GM18861 (cell line): Measurements from ENCODE around the gene CD320.
"Not testable (repeated sequence)": the region's sequence is repeated elsewhere in the genome, so short reads cannot be mapped to it uniquely, and the experiment has no call there.

Experiments
- ATAC-seq: cut with Tn5 transposase; IDR thresholded peaks from one replicate; pipeline ENCODE4 v1.9.1; 2021; ENCODE audit not compliant: unreplicated experiment

Gene CD320

GRCh38 chr19:8307965-8308866, at the start of gene CD320:
TSS of gene CD320 (minus strand) at chr19:8308358. CDS start at chr19:8308290, 68 bp downstream.
- ATAC-seq = peak; percentile 72

- no peak for ATAC-seq
These were observed 48.9 kb upstream of the CD320 start for GRCh38 chr19:8357007-8357521.

DNA sequence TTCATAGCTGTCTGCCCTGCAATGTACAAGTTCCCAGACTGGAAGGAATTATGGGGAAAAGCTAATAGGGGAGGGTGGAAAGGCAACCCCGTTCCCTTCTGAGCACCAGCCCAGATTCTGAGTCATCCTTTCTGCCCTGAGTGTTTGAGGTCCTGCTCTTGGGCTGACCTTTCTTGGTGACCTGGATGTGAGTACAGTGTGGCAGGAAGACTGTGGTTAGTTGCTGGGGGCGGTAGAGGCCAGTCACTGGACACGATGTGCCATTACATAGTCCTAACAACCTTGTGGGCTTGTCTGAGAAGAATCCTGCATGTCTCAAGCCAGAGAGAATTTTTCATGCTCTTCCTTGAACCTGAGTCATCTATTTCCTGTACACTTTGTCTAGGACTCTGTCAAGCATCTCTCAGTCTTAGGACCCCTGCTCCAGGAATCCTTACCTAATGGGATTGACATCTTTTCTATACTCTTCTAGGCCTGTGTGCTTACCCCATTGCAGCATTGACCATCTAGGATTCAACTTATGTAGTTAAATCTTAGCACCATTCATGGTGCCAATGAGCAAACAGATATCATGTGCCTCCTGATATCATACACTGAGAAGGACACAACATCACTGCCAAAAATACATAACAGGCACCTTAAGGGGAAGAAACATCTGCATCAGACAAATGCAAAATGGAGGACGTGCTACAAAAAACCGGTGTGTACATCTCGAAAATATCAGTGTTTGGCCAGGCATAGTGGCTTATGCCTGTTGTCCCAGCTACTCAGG, 47.7 kb upstream of the CD320 start:
- no peak for ATAC-seq

GRCh38 chr19:8352845-8353244, 44.7 kb upstream of the CD320 start:
- ATAC-seq = not testable (repeated sequence)

DNA sequence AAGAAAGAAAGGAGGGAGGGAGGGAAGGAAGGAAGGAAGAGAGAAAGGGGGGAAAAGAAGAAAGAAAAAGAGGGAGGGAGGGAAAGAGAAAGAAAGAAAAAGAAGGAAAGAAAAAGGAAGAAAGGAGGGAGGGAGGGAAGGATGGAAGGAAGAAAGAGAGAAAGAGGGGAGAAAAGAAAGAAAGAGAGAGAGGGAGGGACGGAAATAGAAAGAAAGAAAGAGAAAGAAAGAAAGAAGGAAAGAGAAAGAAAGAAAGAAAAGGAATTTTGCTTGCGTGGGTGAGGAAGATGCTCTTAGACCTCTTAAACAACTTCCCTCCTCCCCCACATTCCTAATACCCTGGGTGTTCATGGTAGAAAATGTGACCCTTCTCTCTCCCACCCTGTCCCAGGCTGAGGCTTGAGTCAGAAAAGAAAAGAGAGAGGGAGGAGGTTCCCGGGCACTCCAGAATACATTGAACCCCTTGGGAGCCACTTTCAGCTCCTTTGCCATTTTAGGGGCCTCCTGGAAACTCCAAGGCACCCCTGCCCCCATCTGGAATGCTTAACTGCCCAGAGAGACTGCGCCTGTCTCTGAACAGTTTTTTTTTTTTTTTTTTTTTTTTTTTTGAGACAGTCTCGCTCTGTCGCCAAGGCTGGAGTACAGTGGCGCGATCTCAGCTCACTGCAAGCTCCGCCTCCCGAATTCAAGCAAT, 44.1 kb upstream of the CD320 start:
- no peak for ATAC-seq

DNA sequence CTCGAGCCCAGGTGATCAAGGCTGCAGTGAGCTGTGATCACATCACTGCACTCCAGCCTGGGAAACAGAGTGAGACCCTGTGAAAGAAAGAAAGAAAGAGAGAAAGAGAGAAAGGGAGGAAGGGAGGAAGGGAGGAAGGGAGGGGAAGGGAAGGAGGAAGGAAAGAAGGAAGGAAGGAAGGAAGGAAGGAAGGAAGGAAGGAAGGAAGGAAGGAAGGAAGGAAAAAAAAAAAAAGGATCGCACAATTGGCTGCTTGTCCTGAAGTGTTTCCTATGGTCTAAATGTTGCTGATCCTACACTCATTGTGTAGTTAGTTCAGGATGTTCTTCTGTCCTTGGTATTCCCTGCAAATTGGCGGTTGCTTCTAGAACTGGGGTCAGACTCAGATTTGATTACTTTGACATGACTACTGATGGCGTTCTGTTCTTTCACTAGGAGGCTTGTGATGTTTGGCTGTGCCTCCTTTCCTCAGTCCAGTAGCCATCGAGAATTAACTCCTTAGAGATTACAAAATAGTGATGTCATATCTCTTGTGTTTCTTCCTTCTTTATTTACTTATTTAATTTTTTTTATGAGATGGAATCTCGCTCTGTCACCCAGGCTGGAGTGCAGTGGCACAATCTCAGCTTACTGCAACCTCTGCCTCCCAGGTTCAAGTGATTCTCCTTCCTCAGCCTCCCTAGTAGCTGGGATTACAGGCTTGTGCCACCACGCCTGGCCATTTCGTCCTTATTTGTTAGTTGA, 41.6 kb upstream of the CD320 start:
- ATAC-seq = not testable (repeated sequence)

DNA sequence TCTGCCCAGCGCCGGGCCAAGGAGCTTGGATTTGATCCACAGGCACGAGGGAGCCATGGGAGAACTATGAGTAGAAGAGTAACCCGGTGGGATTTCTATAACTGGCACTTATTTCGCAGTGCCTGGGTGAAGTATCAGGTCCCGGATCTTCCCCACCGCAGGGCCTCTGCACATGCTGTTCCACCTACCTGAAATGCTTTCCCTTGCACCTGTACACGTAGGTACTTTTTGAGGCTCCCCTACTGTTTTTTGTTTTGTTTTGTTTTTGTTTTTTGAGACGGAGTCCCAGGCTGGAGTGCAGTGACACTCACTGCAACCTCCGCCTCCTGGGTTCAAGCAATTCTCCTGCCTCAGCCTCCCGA, 35.3 kb upstream of the CD320 start:
- ATAC-seq = no peak

DNA sequence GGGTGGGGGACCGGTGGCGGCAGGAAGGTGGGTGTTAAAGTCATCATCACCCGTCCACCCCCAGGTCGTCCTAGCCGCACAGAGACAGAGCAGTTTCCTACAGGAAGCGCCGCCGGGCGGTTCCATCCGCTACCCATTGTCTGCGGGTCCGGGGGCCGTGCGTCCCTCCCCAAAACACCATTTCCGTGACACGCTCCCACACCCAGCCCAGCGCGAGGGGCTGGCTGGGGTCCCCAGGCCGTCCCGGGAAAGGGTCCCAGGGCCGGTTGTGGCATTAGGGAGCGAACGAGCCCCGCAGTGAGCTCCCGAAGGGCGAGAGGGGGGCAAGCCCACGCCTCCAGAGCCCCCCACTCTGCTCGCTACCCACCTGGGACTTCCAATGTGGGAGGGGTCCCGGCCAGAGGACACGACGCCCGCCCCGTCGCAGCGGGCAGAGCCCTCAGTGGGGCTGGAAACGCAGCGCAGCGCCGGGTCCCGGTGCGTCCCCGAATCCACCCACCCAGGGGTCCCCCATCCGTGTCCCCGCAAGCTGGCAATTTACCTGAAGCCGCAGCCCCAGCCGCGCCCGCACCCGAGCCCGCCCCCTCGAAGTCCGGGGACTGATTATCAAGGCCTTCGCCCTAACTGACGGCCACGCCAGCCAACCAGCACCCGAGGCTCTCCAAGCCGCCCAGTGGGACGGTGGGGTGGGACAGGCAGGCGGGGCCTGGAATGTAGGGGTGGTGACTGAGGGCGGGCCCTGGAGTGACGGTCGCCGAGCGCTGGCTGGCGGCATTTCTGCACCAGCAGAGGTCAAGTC, 34.7 kb upstream of the CD320 start, which contains the start of gene KANK3:
Gene KANK3 (minus strand): TSS at position 579 of the 799 bp plus-strand sequence. CDS start 5,434 bp downstream, outside the sequence.
- peak; percentile 77 for ATAC-seq

GRCh38 chr19:8342316-8342683, 34.1 kb upstream of the CD320 start:
- ATAC-seq = no peak

GRCh38 chr19:8341504-8341903, 33.3 kb upstream of the CD320 start:
- not testable (repeated sequence) for ATAC-seq

DNA sequence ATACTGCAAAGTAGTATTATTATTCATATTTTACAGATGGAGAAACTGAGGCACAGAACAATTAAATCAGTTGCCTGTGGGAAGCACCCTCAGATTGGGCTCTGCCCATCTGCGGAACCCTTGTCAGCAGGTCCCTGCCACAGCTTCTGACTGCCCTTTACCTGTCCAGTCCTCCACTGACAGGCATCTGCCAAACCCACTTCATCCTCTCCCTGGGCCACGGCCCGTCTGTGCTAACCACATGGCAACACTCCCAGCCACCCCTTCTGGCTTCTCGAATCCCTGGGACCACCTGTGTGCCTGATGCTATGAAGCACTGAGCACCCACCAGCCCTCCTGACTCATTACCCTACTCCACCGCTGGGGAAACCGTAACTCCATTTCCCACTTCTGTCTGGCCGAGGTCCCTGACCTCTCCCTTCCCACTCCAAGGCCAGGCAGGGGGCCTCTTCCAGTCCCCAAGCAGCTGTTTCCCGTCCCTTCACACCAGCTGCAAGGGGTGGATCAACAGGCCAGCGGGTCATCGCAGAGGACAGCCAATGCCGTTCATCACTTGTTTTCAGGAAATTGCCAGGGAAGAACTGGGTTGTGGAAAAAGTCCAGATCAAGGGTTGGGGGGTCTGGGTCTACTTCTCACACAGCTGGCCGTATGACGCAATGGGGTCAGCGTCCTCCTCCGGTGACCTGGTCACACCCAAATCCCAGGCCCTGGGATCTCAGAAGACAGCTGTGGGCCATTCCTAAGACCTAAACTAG, 32.4 kb upstream of the CD320 start:
- no peak for ATAC-seq

DNA sequence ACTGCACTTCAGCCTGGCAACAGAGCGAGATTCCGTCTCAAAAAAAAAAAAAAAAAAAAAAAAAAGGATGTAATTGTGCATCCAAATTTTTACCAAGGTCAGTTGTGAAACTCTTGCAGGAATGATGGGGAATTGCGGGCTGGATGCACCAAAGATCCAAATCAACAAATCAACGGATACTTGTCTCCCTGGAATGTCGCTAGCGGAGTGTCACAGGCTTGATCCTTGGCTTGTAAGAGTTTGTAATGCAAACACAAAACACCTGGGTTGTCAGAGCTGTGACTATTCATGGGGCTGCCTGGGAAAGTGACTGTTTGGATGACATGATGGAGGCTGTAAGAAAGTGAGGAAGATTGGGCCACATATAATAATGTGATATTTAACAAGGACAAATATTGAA, 30.7 kb upstream of the CD320 start:
- ATAC-seq = no peak

- ATAC-seq = no peak
These were observed 29.6 kb upstream of the CD320 start for GRCh38 chr19:8337728-8338127.

- no peak for ATAC-seq
These were observed 28.5 kb upstream of the CD320 start for GRCh38 chr19:8336660-8337059.

DNA sequence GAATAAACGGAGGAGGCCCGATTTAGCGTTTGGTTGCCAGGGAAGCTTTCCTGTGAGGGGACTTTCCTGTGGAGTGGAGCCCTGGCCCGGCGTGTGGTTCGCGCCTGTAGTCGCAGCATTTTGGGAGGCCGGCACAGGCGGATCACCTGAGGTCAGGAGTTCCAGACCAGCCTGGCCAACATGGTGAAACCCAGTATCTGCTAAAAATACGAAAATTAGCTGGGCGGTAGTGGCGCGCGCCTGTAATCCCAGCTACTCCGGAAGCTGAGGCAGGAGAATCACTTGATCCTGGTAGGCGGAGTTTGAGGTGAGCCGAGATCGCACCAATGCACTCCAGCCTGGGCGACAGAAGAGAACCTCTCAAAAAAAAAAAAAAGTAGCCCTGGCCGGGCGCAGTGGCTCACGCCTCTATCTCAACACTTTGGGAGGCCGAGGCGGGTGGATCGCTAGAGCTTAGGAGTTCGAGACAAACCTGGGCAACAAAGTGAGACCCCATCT, 28.0 kb upstream of the CD320 start:
- ATAC-seq = no peak

GRCh38 chr19:8335343-8336071, 27.3 kb upstream of the CD320 start:
- ATAC-seq = no peak

- no peak for ATAC-seq
These were observed 26.5 kb upstream of the CD320 start for GRCh38 chr19:8334458-8335342.
